Progenitor cell of endocrine pancreas (in vitro differentiated cells): ENCODE measurements around the gene MAN2B2. TPM values are rescaled to one million over a fixed set of nuclear protein-coding genes. Genes with fewer than 3 reads are reported as not detected.

Experiments used
- DNase-seq: peaks from one replicate; pipeline ENCODE4 v3.0.0; 2021; ENCODE audit warnings: low spot score; ENCODE audit not compliant: unreplicated experiment
- H3K27ac Mint-ChIP-seq: 2 replicates; pipeline ENCODE4 v1.8.0; 2021; ENCODE audit warnings: mild to moderate bottlenecking, moderate library complexity, mixed read lengths
- H3K27me3 Mint-ChIP-seq: 2 replicates; pipeline ENCODE4 v1.8.0; 2021; ENCODE audit warnings: mixed read lengths
- H3K36me3 Mint-ChIP-seq: 2 replicates; pipeline ENCODE4 v1.8.0; 2022; ENCODE audit warnings: mixed read lengths; ENCODE audit not compliant: insufficient read depth
- H3K4me1 Mint-ChIP-seq: 2 replicates; pipeline ENCODE4 v1.8.0; 2021; ENCODE audit warnings: low read depth, mixed read lengths
- H3K4me3 Mint-ChIP-seq: 2 replicates; pipeline ENCODE4 v1.8.0; 2021; ENCODE audit warnings: low read depth, mild to moderate bottlenecking, moderate library complexity, mixed read lengths
- H3K9me3 Mint-ChIP-seq: 2 replicates; pipeline ENCODE4 v1.8.0; 2021; ENCODE audit warnings: low read depth, mixed read lengths
- total RNA-seq: library from RNA; stranded (reverse); gene quantifications from 2 replicates; pipeline ENCODE4 v1.2.1, GENCODE V29; 2021
- TF ChIP-seq, protein P1 (sequence below): fragments of 200-600 bp; sonication (generic); IDR thresholded peaks from one replicate; pipeline ENCODE4 v1.5.0; 2021; ENCODE audit warnings: antibody characterized with exemption, mild to moderate bottlenecking; ENCODE audit not compliant: unreplicated experiment

MAN2B2 gene
- total RNA-seq, 1 donor from 2014 or later = 25.4 TPM

DNA sequence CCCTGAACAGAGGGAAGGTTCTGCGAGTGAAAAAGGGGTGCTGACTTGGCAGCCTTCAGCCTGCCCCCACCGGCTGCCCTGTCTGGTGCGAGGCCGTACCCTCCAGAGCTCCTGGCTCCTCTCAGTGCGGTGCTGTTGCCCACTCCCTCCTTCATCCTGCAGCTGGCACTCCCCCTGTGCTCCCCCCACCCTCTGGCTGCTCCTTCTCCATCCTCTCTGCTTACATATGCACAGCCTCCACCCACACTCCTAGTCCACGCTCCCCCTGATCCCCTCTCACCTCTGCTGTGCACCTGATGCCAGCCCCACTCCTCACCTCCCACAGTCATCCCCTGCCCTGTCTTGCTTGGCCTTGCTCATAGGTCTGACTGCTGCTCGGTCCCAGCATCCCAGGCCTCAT is 9.9 kb downstream of the MAN2B2 start:
- H3K27ac Mint-ChIP-seq = no peak overlapping the region
- no peak overlapping the region for H3K4me3 Mint-ChIP-seq
- H3K9me3 Mint-ChIP-seq = peaks cover 5% of the 10 kb centered on the region
- H3K36me3 Mint-ChIP-seq = peaks cover 28% of the 10 kb centered on the region
- TF ChIP-seq, protein P1, sequence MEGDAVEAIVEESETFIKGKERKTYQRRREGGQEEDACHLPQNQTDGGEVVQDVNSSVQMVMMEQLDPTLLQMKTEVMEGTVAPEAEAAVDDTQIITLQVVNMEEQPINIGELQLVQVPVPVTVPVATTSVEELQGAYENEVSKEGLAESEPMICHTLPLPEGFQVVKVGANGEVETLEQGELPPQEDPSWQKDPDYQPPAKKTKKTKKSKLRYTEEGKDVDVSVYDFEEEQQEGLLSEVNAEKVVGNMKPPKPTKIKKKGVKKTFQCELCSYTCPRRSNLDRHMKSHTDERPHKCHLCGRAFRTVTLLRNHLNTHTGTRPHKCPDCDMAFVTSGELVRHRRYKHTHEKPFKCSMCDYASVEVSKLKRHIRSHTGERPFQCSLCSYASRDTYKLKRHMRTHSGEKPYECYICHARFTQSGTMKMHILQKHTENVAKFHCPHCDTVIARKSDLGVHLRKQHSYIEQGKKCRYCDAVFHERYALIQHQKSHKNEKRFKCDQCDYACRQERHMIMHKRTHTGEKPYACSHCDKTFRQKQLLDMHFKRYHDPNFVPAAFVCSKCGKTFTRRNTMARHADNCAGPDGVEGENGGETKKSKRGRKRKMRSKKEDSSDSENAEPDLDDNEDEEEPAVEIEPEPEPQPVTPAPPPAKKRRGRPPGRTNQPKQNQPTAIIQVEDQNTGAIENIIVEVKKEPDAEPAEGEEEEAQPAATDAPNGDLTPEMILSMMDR = no peak
- no peak for DNase-seq
- H3K27me3 Mint-ChIP-seq = no peaks in the 10 kb centered on the region
- H3K4me1 Mint-ChIP-seq = no peaks in the 10 kb centered on the region

DNA sequence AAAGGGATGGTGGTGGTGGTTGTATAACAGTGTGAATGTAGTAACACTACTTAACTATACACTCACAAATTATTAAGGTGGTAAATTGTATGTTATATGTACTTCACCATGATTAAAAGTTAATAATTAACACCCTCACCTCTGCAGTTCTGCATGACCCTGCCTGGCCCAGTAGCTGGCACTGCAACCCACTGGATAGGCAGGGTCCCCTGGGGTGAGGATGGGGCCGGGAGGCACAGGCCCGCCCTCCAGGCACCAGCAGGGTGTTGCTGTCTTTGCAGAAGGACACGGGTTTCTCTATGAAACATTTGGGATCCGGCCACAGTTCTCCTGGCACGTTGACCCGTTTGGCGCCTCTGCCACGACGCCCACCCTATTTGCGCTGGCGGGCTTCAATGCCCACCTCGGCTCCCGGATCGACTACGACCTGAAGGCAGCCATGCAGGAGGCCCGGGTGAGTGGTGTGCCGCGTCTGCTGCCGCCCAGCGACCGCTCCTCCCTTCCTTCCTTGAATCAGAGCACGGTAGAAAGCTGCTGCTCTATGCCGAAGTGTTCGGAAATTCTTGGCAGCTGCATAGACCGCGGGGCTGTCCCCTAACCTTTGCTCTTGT is 11.8 kb downstream of the MAN2B2 start:
- DNase-seq = no peak
- no peak overlapping the region for H3K4me3 Mint-ChIP-seq
- H3K36me3 Mint-ChIP-seq = peaks cover 21% of the 10 kb centered on the region
- no peaks in the 10 kb centered on the region for H3K4me1 Mint-ChIP-seq
- H3K27ac Mint-ChIP-seq = no peak overlapping the region
- peaks cover 5% of the 10 kb centered on the region for H3K9me3 Mint-ChIP-seq
- H3K27me3 Mint-ChIP-seq = no peaks in the 10 kb centered on the region
- TF ChIP-seq, protein P1 = no peak

DNA sequence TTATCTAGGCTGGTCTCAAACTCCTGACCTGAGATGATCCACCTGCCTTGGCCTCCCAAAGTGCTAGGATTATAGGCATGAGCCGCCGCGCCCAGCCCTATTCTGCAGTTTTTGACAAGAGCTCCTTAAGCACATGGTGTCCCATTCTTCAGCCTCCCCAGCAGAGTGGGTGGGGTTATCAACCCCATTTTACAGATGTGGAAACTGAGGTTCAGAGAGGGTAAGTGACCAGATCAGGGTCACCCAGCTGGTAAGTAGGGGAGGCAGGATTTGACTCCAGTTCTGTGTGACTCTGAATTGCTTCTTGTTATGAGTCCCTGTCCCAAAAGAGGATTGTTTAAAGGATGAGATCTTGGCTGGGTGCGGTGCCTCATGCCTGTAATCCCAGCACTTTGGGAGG is 14.5 kb downstream of the MAN2B2 start:
- Mint-ChIP-seq H3K4me1 (no peaks in the 10 kb centered on the region), H3K36me3 (peaks cover 4% of the 10 kb centered on the region)
- TF ChIP-seq, protein P1 = no peak

DNA sequence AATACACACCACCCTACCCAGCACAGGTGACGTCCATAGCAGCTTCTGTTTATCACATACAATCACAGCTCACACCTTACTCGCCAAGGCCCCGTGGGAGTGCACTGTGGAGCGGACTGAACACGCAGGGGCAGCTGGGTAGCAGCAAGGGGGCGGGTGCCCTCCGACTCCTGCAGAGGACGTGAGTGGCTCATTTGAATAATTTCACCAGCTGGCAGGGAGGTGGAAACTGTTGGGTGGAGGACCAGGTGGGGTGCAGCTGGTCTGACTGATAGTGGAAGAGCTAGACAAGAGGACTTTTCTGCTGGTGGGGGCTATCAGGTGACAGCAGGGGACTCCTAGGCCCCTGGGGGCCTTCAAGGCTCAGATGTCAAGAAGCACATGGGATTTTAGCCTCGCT is 16.3 kb downstream of the MAN2B2 start:
- Mint-ChIP-seq H3K9me3 (no peaks in the 10 kb centered on the region), H3K27me3 (no peaks in the 10 kb centered on the region), H3K4me1 (no peaks in the 10 kb centered on the region), H3K4me3 (no peak overlapping the region), H3K27ac (no peak overlapping the region), H3K36me3 (peaks cover 3% of the 10 kb centered on the region)
- no peak for DNase-seq
- TF ChIP-seq, protein P1 = no peak

More for the DNA sequence above, 14.5 kb downstream of the MAN2B2 start:
- no peak overlapping the region for H3K4me3 Mint-ChIP-seq
- H3K27me3 Mint-ChIP-seq = no peaks in the 10 kb centered on the region
- no peaks in the 10 kb centered on the region for H3K9me3 Mint-ChIP-seq
- no peak for DNase-seq
- H3K27ac Mint-ChIP-seq = no peak overlapping the region

DNA sequence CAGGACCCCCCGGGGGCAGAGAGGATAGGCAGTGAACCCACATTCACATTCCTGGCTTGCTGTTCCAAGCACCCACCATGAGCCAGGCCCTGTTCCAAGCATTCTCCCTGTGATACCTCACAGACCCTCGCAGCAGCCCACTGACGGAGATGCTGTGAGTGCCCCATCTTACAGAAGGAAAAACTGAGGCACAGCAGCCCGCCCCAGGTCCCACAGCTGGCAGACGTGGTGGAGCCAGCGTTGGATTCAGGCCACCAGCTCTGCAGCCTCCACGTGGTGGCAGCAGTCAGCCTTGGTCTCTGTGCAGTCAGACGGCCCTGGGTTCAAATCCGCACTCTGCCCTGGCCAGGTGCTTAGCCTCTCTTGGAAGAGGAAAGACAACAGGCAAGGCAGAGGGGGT is 16.8 kb downstream of the MAN2B2 start:
- H3K4me3 Mint-ChIP-seq = no peak overlapping the region
- no peaks in the 10 kb centered on the region for H3K27me3 Mint-ChIP-seq
- DNase-seq = no peak
- TF ChIP-seq, protein P1 = no peak
- H3K27ac Mint-ChIP-seq = no peak overlapping the region
- no peaks in the 10 kb centered on the region for H3K9me3 Mint-ChIP-seq
- peaks cover 3% of the 10 kb centered on the region for H3K36me3 Mint-ChIP-seq
- H3K4me1 Mint-ChIP-seq = no peaks in the 10 kb centered on the region
